B cell (primary cell): ENCODE data around the gene TEAD3.

Experiments used
- EZH2 ChIP-seq: IDR thresholded peaks from 2 replicates; pipeline ENCODE4 v1.6.1; 2012; ENCODE audit warnings: borderline replicate concordance, low read depth, mild to moderate bottlenecking, moderate library complexity, low read length; ENCODE audit not compliant: insufficient read depth, poor library complexity, severe bottlenecking
- TF ChIP-seq, protein P1 (sequence below): fragments of 200-600 bp; IDR thresholded peaks from one replicate; pipeline ENCODE4 v1.8.0; 2022; ENCODE audit warnings: antibody characterized with exemption, mild to moderate bottlenecking

DNA sequence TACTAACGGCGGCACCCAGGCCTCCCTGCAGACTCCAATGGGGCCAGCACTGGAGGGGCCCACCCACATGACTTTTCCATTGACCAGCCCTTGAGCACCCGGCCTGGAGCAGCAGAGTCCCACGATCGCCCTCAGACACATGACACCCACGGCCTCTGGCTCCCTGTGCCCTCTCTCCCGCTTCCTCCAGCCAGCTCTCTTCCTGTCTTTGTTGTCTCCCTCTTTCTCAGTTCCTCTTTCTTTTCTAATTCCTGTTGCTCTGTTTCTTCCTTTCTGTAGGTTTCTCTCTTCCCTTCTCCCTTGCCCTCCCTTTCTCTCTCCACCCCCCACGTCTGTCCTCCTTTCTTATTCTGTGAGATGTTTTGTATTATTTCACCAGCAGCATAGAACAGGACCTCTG, 70.8 kb downstream of the TEAD3 start:
- TF ChIP-seq, protein P1, sequence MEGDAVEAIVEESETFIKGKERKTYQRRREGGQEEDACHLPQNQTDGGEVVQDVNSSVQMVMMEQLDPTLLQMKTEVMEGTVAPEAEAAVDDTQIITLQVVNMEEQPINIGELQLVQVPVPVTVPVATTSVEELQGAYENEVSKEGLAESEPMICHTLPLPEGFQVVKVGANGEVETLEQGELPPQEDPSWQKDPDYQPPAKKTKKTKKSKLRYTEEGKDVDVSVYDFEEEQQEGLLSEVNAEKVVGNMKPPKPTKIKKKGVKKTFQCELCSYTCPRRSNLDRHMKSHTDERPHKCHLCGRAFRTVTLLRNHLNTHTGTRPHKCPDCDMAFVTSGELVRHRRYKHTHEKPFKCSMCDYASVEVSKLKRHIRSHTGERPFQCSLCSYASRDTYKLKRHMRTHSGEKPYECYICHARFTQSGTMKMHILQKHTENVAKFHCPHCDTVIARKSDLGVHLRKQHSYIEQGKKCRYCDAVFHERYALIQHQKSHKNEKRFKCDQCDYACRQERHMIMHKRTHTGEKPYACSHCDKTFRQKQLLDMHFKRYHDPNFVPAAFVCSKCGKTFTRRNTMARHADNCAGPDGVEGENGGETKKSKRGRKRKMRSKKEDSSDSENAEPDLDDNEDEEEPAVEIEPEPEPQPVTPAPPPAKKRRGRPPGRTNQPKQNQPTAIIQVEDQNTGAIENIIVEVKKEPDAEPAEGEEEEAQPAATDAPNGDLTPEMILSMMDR: no peak
- no peak for TF ChIP-seq EZH2
